Keratinocyte (primary cell): ENCODE data around the gene GPR37L1. TPM values are rescaled to one million over a fixed set of nuclear protein-coding genes. Genes with fewer than 3 reads are reported as not detected.

ENCODE experiments used
- DNase-seq: peaks from one replicate; pipeline ENCODE4 v3.0.0-alpha.2; 2011; ENCODE audit warnings: low read depth, missing footprints, low spot score
- FAIRE-seq: peaks from 2 replicates; lab custom pipeline; 2011; peaks lifted over from hg19 to GRCh38; lab: Jason Lieb, UNC
- H2AFZ ChIP-seq: 2 replicates; pipeline ENCODE4 v1.6.0; 2012; ENCODE audit warnings: low read length, control low read depth, inconsistent platforms; ENCODE audit not compliant: control insufficient read depth
- H3K27ac ChIP-seq: 2 replicates; pipeline ENCODE4 v1.5.1; 2011; ENCODE audit warnings: low read length; ENCODE audit not compliant: control insufficient read depth, insufficient read depth
- H3K27me3 ChIP-seq: 3 replicates; pipeline ENCODE4 v1.6.0; 2011; ENCODE audit warnings: low read length; ENCODE audit not compliant: control insufficient read depth, insufficient read depth; ENCODE audit errors: extremely low read depth
- H3K36me3 ChIP-seq, 2 experiments: 2 replicates in 1 of 2; 3 replicates in 1 of 2; pipeline ENCODE4 v1.5.1; 2011; ENCODE audit warnings: low read length in 2 of 2, mild to moderate bottlenecking in 1 of 2; ENCODE audit not compliant: control insufficient read depth in 2 of 2, insufficient read depth in 2 of 2; ENCODE audit errors: extremely low read depth in 1 of 2
- H3K4me1 ChIP-seq: 3 replicates; pipeline ENCODE4 v1.5.1; 2011; ENCODE audit warnings: low read length; ENCODE audit not compliant: control insufficient read depth, insufficient read depth; ENCODE audit errors: extremely low read depth
- H3K4me2 ChIP-seq: 3 replicates; pipeline ENCODE4 v1.6.0; 2011; ENCODE audit warnings: low read depth, low read length; ENCODE audit not compliant: control insufficient read depth, insufficient read depth; ENCODE audit errors: extremely low read depth
- H3K4me3 ChIP-seq, 3 experiments: fragments of 200-600 bp in 1 of 3; sonication (generic) in 1 of 3; 2 replicates in 2 of 3; 3 replicates in 1 of 3; pipeline ENCODE4 v1.5.1; 2011 to 2016; ENCODE audit warnings: low read length in 3 of 3, mild to moderate bottlenecking in 3 of 3, control low read depth in 2 of 3, inconsistent platforms in 1 of 3, low read depth in 1 of 3, mixed read lengths in 1 of 3, mixed run types in 1 of 3, moderate library complexity in 1 of 3; ENCODE audit not compliant: control insufficient read depth in 2 of 3, insufficient read depth in 2 of 3; ENCODE audit errors: extremely low read depth in 1 of 3
- H3K79me2 ChIP-seq: 2 replicates; pipeline ENCODE4 v1.6.0; 2012; ENCODE audit warnings: low read length; ENCODE audit not compliant: control insufficient read depth, insufficient read depth
- H3K9ac ChIP-seq: 3 replicates; pipeline ENCODE4 v1.6.0; 2011; ENCODE audit warnings: low read length; ENCODE audit not compliant: control insufficient read depth, insufficient read depth; ENCODE audit errors: extremely low read depth
- H3K9me1 ChIP-seq: 3 replicates; pipeline ENCODE4 v1.6.0; 2011; ENCODE audit warnings: low read length; ENCODE audit not compliant: control insufficient read depth, insufficient read depth; ENCODE audit errors: extremely low read depth
- H3K9me3 ChIP-seq: 2 replicates; pipeline ENCODE4 v1.5.1; 2012; ENCODE audit warnings: low read depth, low read length; ENCODE audit not compliant: control insufficient read depth
- H4K20me1 ChIP-seq: 3 replicates; pipeline ENCODE4 v1.6.0; 2011; ENCODE audit warnings: low read length; ENCODE audit not compliant: control insufficient read depth, insufficient read depth; ENCODE audit errors: extremely low read depth
- EZH2 ChIP-seq: IDR thresholded peaks from one replicate; pipeline ENCODE4 v1.6.1; 2012; ENCODE audit warnings: inconsistent platforms, mild to moderate bottlenecking, low read length, moderate library complexity
- dilution Hi-C: fragments of 300-500 bp; cut with MboI; formaldehyde crosslinking; loops from one replicate; pipeline ENCODE4 v1.7.0; 2020; ENCODE audit warnings: low sequenced_read_pairs; ENCODE audit not compliant: extremely low pct_ligation_motif_present
- polyA plus RNA-seq, 5 experiments: library from polyadenylated mRNA; depleted of rRNA in 3 of 5; stranded (reverse) in 3 of 5; stranded (forward) in 1 of 5; unstranded in 1 of 5; fragments of >200 nt; gene quantifications; 1 replicate in 1 of 5; 2 replicates in 3 of 5; 3 replicates in 1 of 5; pipeline versions ENCODE4 v1.2.1 to v1.2.3, GENCODE V29; 2011 to 2012; ENCODE audit warnings: missing spikeins in 2 of 5, low read depth in 1 of 5, low replicate concordance in 1 of 5
- TF ChIP-seq, protein P1 (sequence below), 3 experiments: IDR thresholded peaks in 1 of 3; conservative IDR thresholded peaks in 1 of 3; optimal IDR thresholded peaks in 1 of 3; 2 replicates in 2 of 3; 3 replicates in 1 of 3; pipeline versions ENCODE3 to v1.5.1; 2011; ENCODE audit warnings: low read length in 3 of 3, mild to moderate bottlenecking in 3 of 3, moderate library complexity in 2 of 3, control low read depth in 1 of 3, inconsistent platforms in 1 of 3; ENCODE audit not compliant: insufficient read depth in 2 of 3; ENCODE audit errors: extremely low read depth in 1 of 3

The GPR37L1 gene
- polyA plus RNA-seq, 1 donor (not counting 4 experiments of a cell fraction or from before 2014, with no cell fraction given): not detected

DNA sequence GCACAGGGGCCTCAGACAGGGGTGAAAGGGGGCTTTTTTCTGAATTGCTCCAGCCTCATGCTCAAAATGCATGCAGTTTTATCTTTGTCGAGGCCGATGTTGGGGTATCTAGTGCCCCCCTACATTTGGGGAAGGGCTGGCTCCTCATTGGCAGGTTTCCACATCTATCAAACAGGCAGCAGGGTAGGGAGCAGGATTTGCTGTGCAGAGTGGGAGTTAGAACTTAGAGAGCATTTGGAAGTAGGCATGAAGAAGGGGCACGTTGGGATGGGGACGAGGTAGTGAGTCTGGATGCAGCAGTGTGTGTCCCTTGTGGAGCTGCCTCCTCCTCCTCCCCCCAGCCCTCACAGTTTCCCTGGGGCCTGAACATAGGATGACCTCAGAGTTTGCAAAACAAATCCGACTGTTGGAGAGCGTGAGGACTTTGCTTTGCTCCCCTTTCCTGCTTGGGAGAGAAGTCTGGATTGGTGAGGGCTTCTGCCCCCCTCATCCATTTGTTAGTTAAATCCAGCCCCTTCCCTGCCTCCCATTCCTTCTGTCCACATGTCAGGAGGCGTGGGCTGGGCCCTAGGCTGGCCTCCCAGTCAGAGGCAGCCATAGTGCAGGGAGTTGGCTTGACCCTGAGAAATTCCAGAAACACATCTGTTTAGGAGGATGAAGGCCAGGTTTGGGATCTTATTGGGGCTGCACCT, 36.9 kb upstream of the GPR37L1 start:
- Histone ChIP-seq H3K27me3 (no peaks in the 10 kb centered on the region), H3K4me2 (no peak overlapping the region), H3K9ac (no peak overlapping the region), H2AFZ (no peak overlapping the region), H3K27ac (no peak overlapping the region), H3K79me2 (no peaks in the 10 kb centered on the region), H3K4me3 (no peak overlapping the region), H3K9me3 (no peaks in the 10 kb centered on the region), H3K4me1 (peaks cover 13% of the 10 kb centered on the region), H3K36me3 (no peaks in the 10 kb centered on the region), H3K9me1 (no peaks in the 10 kb centered on the region), H4K20me1 (no peaks in the 10 kb centered on the region)
- no peak for DNase-seq
- FAIRE-seq: no peak
- TF ChIP-seq, protein P1, sequence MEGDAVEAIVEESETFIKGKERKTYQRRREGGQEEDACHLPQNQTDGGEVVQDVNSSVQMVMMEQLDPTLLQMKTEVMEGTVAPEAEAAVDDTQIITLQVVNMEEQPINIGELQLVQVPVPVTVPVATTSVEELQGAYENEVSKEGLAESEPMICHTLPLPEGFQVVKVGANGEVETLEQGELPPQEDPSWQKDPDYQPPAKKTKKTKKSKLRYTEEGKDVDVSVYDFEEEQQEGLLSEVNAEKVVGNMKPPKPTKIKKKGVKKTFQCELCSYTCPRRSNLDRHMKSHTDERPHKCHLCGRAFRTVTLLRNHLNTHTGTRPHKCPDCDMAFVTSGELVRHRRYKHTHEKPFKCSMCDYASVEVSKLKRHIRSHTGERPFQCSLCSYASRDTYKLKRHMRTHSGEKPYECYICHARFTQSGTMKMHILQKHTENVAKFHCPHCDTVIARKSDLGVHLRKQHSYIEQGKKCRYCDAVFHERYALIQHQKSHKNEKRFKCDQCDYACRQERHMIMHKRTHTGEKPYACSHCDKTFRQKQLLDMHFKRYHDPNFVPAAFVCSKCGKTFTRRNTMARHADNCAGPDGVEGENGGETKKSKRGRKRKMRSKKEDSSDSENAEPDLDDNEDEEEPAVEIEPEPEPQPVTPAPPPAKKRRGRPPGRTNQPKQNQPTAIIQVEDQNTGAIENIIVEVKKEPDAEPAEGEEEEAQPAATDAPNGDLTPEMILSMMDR (optimal IDR thresholded peaks at IDR 0.05 in 1 of 3, IDR thresholded peaks at IDR 0.05 in 1 of 3, conservative IDR thresholded peaks at IDR 0.05 in 1 of 3; ENCODE audit: extremely low read depth in 1 of 3, insufficient read depth in 2 of 3, low read length in 3 of 3): no peak
- TF ChIP-seq EZH2: no peak
- dilution Hi-C loops: no loop called here

DNA sequence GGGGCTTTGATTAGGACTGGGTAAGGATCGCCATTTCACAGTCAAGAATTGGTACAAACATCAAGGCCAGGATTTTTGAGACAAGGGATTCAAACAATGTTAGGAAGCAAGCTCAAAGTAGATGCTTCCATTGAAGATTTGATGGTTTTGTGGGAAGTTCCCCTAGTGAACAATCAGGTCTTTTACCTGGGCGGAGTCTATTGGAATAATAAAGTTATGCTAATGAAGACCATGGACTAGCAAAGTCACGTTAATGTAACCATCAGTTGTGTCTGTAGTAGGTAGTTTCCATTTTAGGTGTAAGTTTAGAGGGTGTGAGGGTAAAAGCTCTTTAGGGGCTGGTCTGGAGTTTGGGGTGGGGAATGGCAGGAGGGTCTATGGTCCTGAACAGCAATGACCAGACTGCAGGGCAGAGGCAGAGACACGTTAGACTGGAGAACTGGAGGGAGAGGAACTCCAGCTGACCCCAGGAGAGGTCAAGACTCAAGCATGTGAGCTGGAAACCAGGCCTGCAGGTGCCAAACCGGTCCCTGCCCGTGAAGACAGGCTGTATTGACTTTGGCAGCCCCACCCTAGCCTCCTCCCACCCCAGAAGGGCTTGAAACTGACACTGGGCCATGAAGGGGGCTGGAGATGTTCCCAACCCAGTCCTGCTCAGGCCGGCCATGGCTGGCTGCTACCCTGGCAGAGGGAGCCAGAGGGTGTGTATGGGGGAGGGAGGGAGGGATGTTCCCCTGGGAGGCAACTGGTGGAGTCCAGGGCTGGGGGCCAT, 36.0 kb upstream of the GPR37L1 start:
- H3K9ac ChIP-seq: no peak overlapping the region
- H2AFZ ChIP-seq: no peak overlapping the region
- H3K27ac ChIP-seq: no peak overlapping the region
- dilution Hi-C loops: no loop called here
- H3K4me3 ChIP-seq: no peak overlapping the region
- H3K79me2 ChIP-seq: no peaks in the 10 kb centered on the region
- DNase-seq (no peak), FAIRE-seq (no peak)
- no peak for TF ChIP-seq EZH2
- TF ChIP-seq, protein P1 (optimal IDR thresholded peaks at IDR 0.05 in 1 of 3, IDR thresholded peaks at IDR 0.05 in 1 of 3, conservative IDR thresholded peaks at IDR 0.05 in 1 of 3; ENCODE audit: extremely low read depth in 1 of 3, insufficient read depth in 2 of 3, low read length in 3 of 3): no peak
- no peak overlapping the region for H3K4me2 ChIP-seq
- peaks cover 13% of the 10 kb centered on the region for H3K4me1 ChIP-seq
- no peaks in the 10 kb centered on the region for H3K27me3 ChIP-seq
- no peaks in the 10 kb centered on the region for H3K9me1 ChIP-seq
- no peaks in the 10 kb centered on the region for H3K36me3 ChIP-seq
- no peaks in the 10 kb centered on the region for H3K9me3 ChIP-seq
- H4K20me1 ChIP-seq: no peaks in the 10 kb centered on the region
